H1 (cell line): ENCODE data around the gene CROCC2.

Source experiments
- BCL11A ChIP-seq, 2 experiments: IDR thresholded peaks; one replicate each; pipeline ENCODE4 v1.6.1; 2011; ENCODE audit warnings: low read depth in 2 of 2, low read length in 2 of 2, mild to moderate bottlenecking in 2 of 2
- CHD2 ChIP-seq: IDR thresholded peaks from 2 replicates; pipeline ENCODE4 v1.6.1; 2012; ENCODE audit warnings: low read length, improper control_type of control experiment
- JUN ChIP-seq: IDR thresholded peaks from 2 replicates; pipeline ENCODE4 v1.6.1; 2011; ENCODE audit warnings: low read depth, mild to moderate bottlenecking, improper control_type of control experiment, low read length
- KDM4A ChIP-seq: IDR thresholded peaks from one replicate; pipeline ENCODE4 v1.7.1; 2012; ENCODE audit warnings: low read depth, mild to moderate bottlenecking, moderate library complexity, low read length, inconsistent platforms; ENCODE audit not compliant: severe bottlenecking
- PHF8 ChIP-seq: fragments of 200-600 bp; sonication (generic); conservative IDR thresholded peaks from 2 replicates; pipeline ENCODE4 v1.7.1; 2012; ENCODE audit warnings: low read depth, mild to moderate bottlenecking, inconsistent platforms, low read length, moderate library complexity
- POLR2AphosphoS5 ChIP-seq: IDR thresholded peaks from 2 replicates; pipeline ENCODE4 v1.6.1; 2011; ENCODE audit warnings: low read depth, low read length
- RAD21 ChIP-seq, 2 experiments: IDR thresholded peaks in 1 of 2; conservative IDR thresholded peaks in 1 of 2; 2 replicates each; pipeline ENCODE4 v1.6.1; 2011; ENCODE audit warnings: low read depth in 2 of 2, low read length in 2 of 2, improper control_type of control experiment in 1 of 2, inconsistent platforms in 1 of 2, mild to moderate bottlenecking in 1 of 2, moderate library complexity in 1 of 2
- RNF2 ChIP-seq: fragments of 200-900, 300-1000 bp; sonication (generic); IDR thresholded peaks from 2 replicates; pipeline ENCODE4 v1.7.1; 2016; ENCODE audit warnings: borderline replicate concordance, low read depth, mild to moderate bottlenecking, antibody characterized with exemption, low read length; ENCODE audit not compliant: poor library complexity, severe bottlenecking; ENCODE audit errors: missing control alignments
- SP1 ChIP-seq: IDR thresholded peaks from 2 replicates; pipeline ENCODE4 v1.6.1; 2011; ENCODE audit warnings: low read depth, low read length
- TF ChIP-seq, protein P1 (sequence below): IDR thresholded peaks from 2 replicates; pipeline ENCODE4 v1.6.1; 2011; ENCODE audit warnings: low read length, improper control_type of control experiment
- TF ChIP-seq, protein P2 (sequence below), 3 experiments: IDR thresholded peaks; 1 replicate in 2 of 3; 2 replicates in 1 of 3; pipeline versions ENCODE4 v1.5.1 to v1.6.1; 2011; ENCODE audit warnings: low read length in 3 of 3, mild to moderate bottlenecking in 3 of 3, inconsistent platforms in 2 of 3, low read depth in 1 of 3, moderate library complexity in 1 of 3; ENCODE audit not compliant: insufficient read depth in 1 of 3; ENCODE audit errors: control extremely low read depth in 1 of 3

DNA sequence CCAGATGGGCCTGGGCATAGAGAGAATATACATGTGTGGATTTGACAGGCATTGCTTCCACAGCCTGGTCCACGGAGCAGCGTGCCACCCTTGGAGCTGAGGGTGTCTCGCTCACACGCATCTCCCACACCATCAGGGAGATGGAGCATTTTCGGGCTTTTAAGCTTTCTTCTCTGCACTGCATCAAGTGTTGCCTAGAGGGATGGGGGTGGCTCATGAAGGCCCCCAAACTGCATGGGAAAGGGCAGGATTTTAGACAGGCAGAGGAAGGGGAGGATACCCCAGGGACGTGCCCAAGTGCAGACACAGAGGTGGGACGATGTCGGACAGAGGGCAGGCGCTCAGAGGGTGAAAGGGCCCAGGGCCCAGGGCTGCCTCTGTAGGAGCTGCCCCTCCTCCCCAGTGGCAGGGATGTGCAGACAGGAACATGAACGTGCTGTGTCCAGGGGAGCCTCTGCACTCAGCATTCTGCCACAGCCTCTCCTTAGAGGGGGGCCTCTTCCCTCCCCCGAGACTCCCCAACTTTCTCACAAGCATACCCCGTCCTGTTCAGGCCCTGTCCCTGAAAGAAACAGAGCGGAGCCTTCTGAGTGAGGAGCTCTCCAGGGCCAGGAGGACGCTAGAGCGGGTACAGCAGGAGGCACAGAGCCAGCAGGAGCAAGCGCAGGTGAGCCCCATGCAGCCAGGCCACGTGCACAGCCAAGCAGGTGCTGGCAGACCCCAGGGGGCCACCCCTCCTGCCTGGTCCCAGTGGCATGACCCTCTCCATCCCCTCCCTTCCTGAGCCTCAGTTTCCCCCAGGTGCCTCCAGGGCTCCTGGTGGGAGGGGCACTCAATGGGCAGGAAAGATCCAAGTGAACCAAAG lies 49.4 kb downstream of the CROCC2 start:
- no peak for TF ChIP-seq CHD2
- no peak for TF ChIP-seq RNF2
- no peak for TF ChIP-seq KDM4A
- TF ChIP-seq, protein P1, sequence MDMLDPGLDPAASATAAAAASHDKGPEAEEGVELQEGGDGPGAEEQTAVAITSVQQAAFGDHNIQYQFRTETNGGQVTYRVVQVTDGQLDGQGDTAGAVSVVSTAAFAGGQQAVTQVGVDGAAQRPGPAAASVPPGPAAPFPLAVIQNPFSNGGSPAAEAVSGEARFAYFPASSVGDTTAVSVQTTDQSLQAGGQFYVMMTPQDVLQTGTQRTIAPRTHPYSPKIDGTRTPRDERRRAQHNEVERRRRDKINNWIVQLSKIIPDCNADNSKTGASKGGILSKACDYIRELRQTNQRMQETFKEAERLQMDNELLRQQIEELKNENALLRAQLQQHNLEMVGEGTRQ = no peak
- TF ChIP-seq, protein P2, sequence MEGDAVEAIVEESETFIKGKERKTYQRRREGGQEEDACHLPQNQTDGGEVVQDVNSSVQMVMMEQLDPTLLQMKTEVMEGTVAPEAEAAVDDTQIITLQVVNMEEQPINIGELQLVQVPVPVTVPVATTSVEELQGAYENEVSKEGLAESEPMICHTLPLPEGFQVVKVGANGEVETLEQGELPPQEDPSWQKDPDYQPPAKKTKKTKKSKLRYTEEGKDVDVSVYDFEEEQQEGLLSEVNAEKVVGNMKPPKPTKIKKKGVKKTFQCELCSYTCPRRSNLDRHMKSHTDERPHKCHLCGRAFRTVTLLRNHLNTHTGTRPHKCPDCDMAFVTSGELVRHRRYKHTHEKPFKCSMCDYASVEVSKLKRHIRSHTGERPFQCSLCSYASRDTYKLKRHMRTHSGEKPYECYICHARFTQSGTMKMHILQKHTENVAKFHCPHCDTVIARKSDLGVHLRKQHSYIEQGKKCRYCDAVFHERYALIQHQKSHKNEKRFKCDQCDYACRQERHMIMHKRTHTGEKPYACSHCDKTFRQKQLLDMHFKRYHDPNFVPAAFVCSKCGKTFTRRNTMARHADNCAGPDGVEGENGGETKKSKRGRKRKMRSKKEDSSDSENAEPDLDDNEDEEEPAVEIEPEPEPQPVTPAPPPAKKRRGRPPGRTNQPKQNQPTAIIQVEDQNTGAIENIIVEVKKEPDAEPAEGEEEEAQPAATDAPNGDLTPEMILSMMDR (IDR thresholded peaks at IDR 0.05; ENCODE audit: control extremely low read depth in 1 of 3, insufficient read depth in 1 of 3, low read depth in 1 of 3, low read length in 3 of 3) = no peak
- no peak for TF ChIP-seq RAD21 (IDR thresholded peaks at IDR 0.05 in 1 of 2, conservative IDR thresholded peaks at IDR 0.05 in 1 of 2; ENCODE audit: low read depth in 2 of 2, low read length in 2 of 2)
- TF ChIP-seq PHF8 = no peak
- TF ChIP-seq BCL11A (IDR thresholded peaks at IDR 0.05; ENCODE audit: low read depth in 2 of 2, low read length in 2 of 2) = no peak
- no peak for TF ChIP-seq POLR2AphosphoS5
- no peak for TF ChIP-seq JUN
- TF ChIP-seq SP1 = no peak
